ENCODE data around the gene CSRP2.

GRCh38 chr12:76871082-76871481 lies 7.7 kb downstream of the CSRP2 start:
- TF ChIP-seq CTCF (IDR thresholded peaks at IDR 0.05) (no peak), POLR2A (IDR thresholded peaks at IDR 0.05) (no peak), POLR2AphosphoS5 (IDR thresholded peaks at IDR 0.05) (no peak)

All from upper lobe of left lung (tissue), 4 donors.